HCT116 (cell line): ENCODE results near the gene MAP1LC3B2. TPM values are rescaled to one million over a fixed set of nuclear protein-coding genes. Genes with fewer than 3 reads are reported as not detected.

Source experiments
- ATAC-seq: fragments of 200-7000 bp; cut with Tn5 transposase; 2 replicates; pipeline ENCODE4 v1.9.1; 2020; ENCODE audit warnings: mild to moderate bottlenecking, moderate library complexity
- BruUV-seq: library from RNA; stranded (reverse); fragments of 400-500 nt; replicated peaks from 2 replicates; lab custom pipeline; 2021; lab: Mats Ljungman, UMichigan
- CTCF ChIA-PET: fragments of 300-600 bp; sonication (Branson Sonifier 250); formaldehyde crosslinking; loops from one replicate; lab custom pipeline; 2021; ENCODE audit warnings: antibody characterized with exemption; lab: Charles Lee
- POLR2A ChIA-PET: fragments of 300-600, 350-600 bp; sonication (Branson Sonifier 250); formaldehyde crosslinking; loops from one replicate; lab custom pipeline; 2021; ENCODE audit warnings: antibody characterized with exemption; lab: Charles Lee
- RAD21 ChIA-PET, 2 experiments: fragments of 300-600 bp; sonication (Branson Sonifier 250); formaldehyde crosslinking; loops; one replicate each; lab custom pipeline; 2023; ENCODE audit warnings: low total read pairs in 2 of 2; ENCODE audit not compliant: uncharacterized antibody in 2 of 2, unreplicated experiment in 2 of 2, low non-redundant PET in 1 of 2; lab: Charles Lee
- DNase-seq: peaks from one replicate; pipeline ENCODE4 v3.0.0-alpha.2; 2010; ENCODE audit warnings: low read depth, low spot score
- H2AFZ ChIP-seq: fragments of 200-600 bp; shearing (Covaris generic), sonication (generic); 2 replicates; pipeline ENCODE4 v1.6.1; 2017; ENCODE audit warnings: low read depth, mixed run types, mixed read lengths, antibody characterized with exemption, low read length; ENCODE audit not compliant: poor library complexity, severe bottlenecking
- H3K27ac ChIP-seq: 2 replicates; pipeline ENCODE4 v1.5.1; 2012; ENCODE audit warnings: low read depth, low read length
- H3K27me3 ChIP-seq: fragments of 200-600 bp; sonication (generic); 2 replicates; pipeline ENCODE4 v1.6.1; 2016; ENCODE audit warnings: mixed run types, low read length, mixed read lengths; ENCODE audit not compliant: insufficient read depth
- H3K36me3 ChIP-seq, 2 experiments: fragments of 200-500 bp in 1 of 2; fragments of 200-600 bp in 1 of 2; sonication (Bioruptor generic) in 1 of 2; sonication (generic) in 1 of 2; 2 replicates each; pipeline versions ENCODE4 v1.5.1 to v1.6.1; 2014 to 2016; ENCODE audit warnings: low read length in 2 of 2, inconsistent platforms in 1 of 2, mixed read lengths in 1 of 2, mixed run types in 1 of 2; ENCODE audit not compliant: insufficient read depth in 2 of 2, control insufficient read depth in 1 of 2
- H3K4me1 ChIP-seq, 2 experiments: fragments of 200-600 bp in 1 of 2; sonication (generic) in 1 of 2; 2 replicates each; pipeline versions ENCODE4 v1.5.1 to v1.6.1; 2012 to 2017; ENCODE audit warnings: low read length in 2 of 2, inconsistent platforms in 1 of 2, mild to moderate bottlenecking in 1 of 2, mixed read lengths in 1 of 2, mixed run types in 1 of 2, moderate library complexity in 1 of 2; ENCODE audit not compliant: insufficient read depth in 2 of 2, control insufficient read depth in 1 of 2
- H3K4me2 ChIP-seq: fragments of 200-600 bp; sonication (generic); 2 replicates; pipeline ENCODE4 v1.6.1; 2017; ENCODE audit warnings: mixed run types, low read length, mixed read lengths
- H3K4me3 ChIP-seq, 2 experiments: fragments of 200-600 bp in 1 of 2; sonication (generic) in 1 of 2; replicated peaks in 1 of 2; 2 replicates each; pipeline ENCODE4 v1.5.1; 2011 to 2016; ENCODE audit warnings: low read length in 2 of 2, control low read depth in 1 of 2, low read depth in 1 of 2, mild to moderate bottlenecking in 1 of 2, mixed read lengths in 1 of 2, mixed run types in 1 of 2
- H3K79me2 ChIP-seq: fragments of 200-600 bp; sonication (generic); 2 replicates; pipeline ENCODE4 v1.6.1; 2017; ENCODE audit warnings: mild to moderate bottlenecking, mixed run types, low read length, moderate library complexity, mixed read lengths; ENCODE audit not compliant: insufficient read depth
- H3K9ac ChIP-seq: fragments of 200-600 bp; sonication (generic); 2 replicates; pipeline ENCODE4 v1.6.1; 2016; ENCODE audit warnings: low read length, mixed read lengths
- H3K9me2 ChIP-seq: fragments of 200-600 bp; sonication (generic), shearing (Covaris generic); 2 replicates; pipeline ENCODE4 v1.6.1; 2017; ENCODE audit warnings: mixed run types, mild to moderate bottlenecking, moderate library complexity; ENCODE audit not compliant: insufficient read depth
- H3K9me3 ChIP-seq, 2 experiments: fragments of 200-500 bp in 1 of 2; fragments of 200-600 bp in 1 of 2; sonication (Bioruptor generic) in 1 of 2; sonication (generic) in 1 of 2; 2 replicates each; pipeline ENCODE4 v1.6.1; 2014 to 2017; ENCODE audit warnings: low read length in 2 of 2, mixed read lengths in 2 of 2, inconsistent platforms in 1 of 2, low read depth in 1 of 2, mild to moderate bottlenecking in 1 of 2, mixed run types in 1 of 2, moderate library complexity in 1 of 2; ENCODE audit not compliant: control insufficient read depth in 1 of 2, insufficient read depth in 1 of 2
- H4K20me1 ChIP-seq: fragments of 200-600 bp; sonication (generic), shearing (Covaris generic); 2 replicates; pipeline ENCODE4 v1.6.1; 2017; ENCODE audit warnings: mixed run types, mild to moderate bottlenecking, moderate library complexity; ENCODE audit not compliant: insufficient read depth
- CBX3 ChIP-seq: IDR thresholded peaks from 2 replicates; pipeline ENCODE4 v1.6.1; 2012; ENCODE audit warnings: low read depth
- CEBPB ChIP-seq: IDR thresholded peaks from 2 replicates; pipeline ENCODE4 v1.6.1; 2012; ENCODE audit warnings: low read depth
- CTCF ChIP-seq, 3 experiments: fragments of 200-600 bp in 1 of 3; sonication (generic) in 1 of 3; IDR thresholded peaks in 2 of 3; conservative IDR thresholded peaks in 1 of 3; 2 replicates each; pipeline ENCODE4 v1.5.1; 2012 to 2017; ENCODE audit warnings: low read depth in 2 of 3, low read length in 2 of 3, antibody characterized with exemption in 1 of 3, borderline replicate concordance in 1 of 3, control low read depth in 1 of 3, mild to moderate bottlenecking in 1 of 3, mixed read lengths in 1 of 3, mixed run types in 1 of 3, moderate library complexity in 1 of 3; ENCODE audit not compliant: insufficient read depth in 1 of 3
- EGR1 ChIP-seq: IDR thresholded peaks from 2 replicates; pipeline ENCODE4 v1.6.1; 2012; ENCODE audit warnings: low read depth
- ELF1 ChIP-seq: IDR thresholded peaks from 2 replicates; pipeline ENCODE4 v1.6.1; 2012; ENCODE audit warnings: low read depth, borderline replicate concordance
- EZH2 ChIP-seq: fragments of 200-600 bp; sonication (generic); IDR thresholded peaks from 2 replicates; pipeline ENCODE4 v1.6.1; 2017; ENCODE audit warnings: antibody characterized with exemption, mixed run types
- POLR2A ChIP-seq: IDR thresholded peaks from 2 replicates; pipeline ENCODE4 v1.7.0; 2011; ENCODE audit warnings: borderline replicate concordance; ENCODE audit not compliant: insufficient read depth, insufficient read length; ENCODE audit errors: extremely low read depth
- SIN3A ChIP-seq: IDR thresholded peaks from 2 replicates; pipeline ENCODE4 v1.6.1; 2012; ENCODE audit warnings: low read depth
- SRF ChIP-seq: IDR thresholded peaks from 2 replicates; pipeline ENCODE4 v1.6.1; 2012; ENCODE audit warnings: low read depth
- TCF7L2 ChIP-seq: IDR thresholded peaks from 2 replicates; pipeline ENCODE4 v1.7.0; 2011; ENCODE audit warnings: borderline replicate concordance, inconsistent platforms; ENCODE audit not compliant: insufficient read depth, insufficient read length; ENCODE audit errors: extremely low read depth
- YY1 ChIP-seq: IDR thresholded peaks from 2 replicates; pipeline ENCODE4 v1.6.1; 2011; ENCODE audit warnings: low read length, low read depth, moderate library complexity, mild to moderate bottlenecking; ENCODE audit not compliant: insufficient replicate concordance; ENCODE audit errors: extremely low read depth
- ZFX ChIP-seq: fragments of 450-650 bp; IDR thresholded peaks from 2 replicates; pipeline ENCODE4 v1.6.1; 2017
- intact Hi-C: fragments of 100-400 bp; cut with micrococcal nuclease; formaldehyde crosslinking; loops from 2 replicates; pipeline ENCODE4 v1.10.0; 2022
- total RNA-seq: library from RNA; stranded (reverse); gene quantifications from one replicate; pipeline ENCODE4 v1.2.1, GENCODE V29; 2021; ENCODE audit not compliant: unreplicated experiment

The MAP1LC3B2 gene
- total RNA-seq, 1 experiment from 2014 or later = 4.7 TPM

- Histone ChIP-seq H3K9me2 (no peaks in the 10 kb centered on the region), H3K36me3 (no peaks in the 10 kb centered on the region), H3K4me1 (peaks cover 67 to 89% of the 10 kb centered on the region in 2 experiments), H3K27me3 (no peaks in the 10 kb centered on the region), H3K9ac (peak overlapping the region; percentile 91), H3K4me3 (peak overlapping the region; percentile 74 to 83), H3K4me2 (peak overlapping the region; percentile 99), H3K9me3 (no peaks in the 10 kb centered on the region), H2AFZ (no peak overlapping the region)
- ChIA-PET POLR2A (interaction anchor here (0.7 to 1.6 kb wide), 5 partner anchors 10 to 101 kb away, joined by 4 to 28 read pairs (median 6); no protein-coding TSS in a partner anchor), RAD21 (interaction anchor here in 1 of 2 experiments (1.4 kb wide), 1 partner anchor 10 kb away, joined by 5 read pairs; no protein-coding TSS in a partner anchor)
- intact Hi-C loops = no loop called here
- ATAC-seq = 0 out of 2 replicates have a peak, but pooled peaks have one; percentile 5
- TF ChIP-seq POLR2A = no peak
- no peak for TF ChIP-seq CBX3
- no peak for TF ChIP-seq EZH2
- no peak for TF ChIP-seq CTCF (IDR thresholded peaks at IDR 0.05 in 2 of 3, conservative IDR thresholded peaks at IDR 0.05 in 1 of 3; ENCODE audit: borderline replicate concordance in 1 of 3, insufficient read depth in 1 of 3, low read depth in 2 of 3, low read length in 2 of 3)
- TF ChIP-seq ELF1 = no peak
- TF ChIP-seq TCF7L2 = no peak
- no peak for TF ChIP-seq CEBPB
- TF ChIP-seq YY1 = no peak
- no peak for TF ChIP-seq SIN3A
- no peak for TF ChIP-seq SRF
- TF ChIP-seq EGR1 = no peak
- no peak for TF ChIP-seq ZFX
- TF ChIP-seq, all 23 proteins: peak for 0
- H3K27ac ChIP-seq = peak overlapping the region; percentile 72
- no peak for DNase-seq
- peaks cover 17% of the 10 kb centered on the region for H3K79me2 ChIP-seq
- no peaks in the 10 kb centered on the region for H4K20me1 ChIP-seq
- TSS peak; percentile 51 for BruUV-seq
- CTCF ChIA-PET = no interaction called here
Measured at GRCh38 chr12:116534311-116535121, 24.7 kb upstream of the MAP1LC3B2 start.
